IMR-90 (cell line): ENCODE measurements around the gene FOXO1. TPM values are rescaled to one million over a fixed set of nuclear protein-coding genes. Genes with fewer than 3 reads are reported as not detected.

Experiments
- ATAC-seq: fragments of 200-7000 bp; cut with Tn5 transposase; 2 replicates; pipeline ENCODE4 v1.9.1; 2020; ENCODE audit warnings: low read depth, mild to moderate bottlenecking, moderate library complexity
- BruUV-seq: library from RNA; stranded (reverse); fragments of 400-500 nt; replicated peaks from 2 replicates; lab custom pipeline; 2021; lab: Mats Ljungman, UMichigan
- CTCF ChIA-PET: fragments of 300-600 bp; formaldehyde crosslinking; extraction: SDS; loops from one replicate; lab custom pipeline; 2021; ENCODE audit warnings: antibody characterized with exemption; lab: Yijun Ruan, JAX
- POLR2A ChIA-PET: fragments of 300-600 bp; sonication (Branson Sonifier 250); formaldehyde crosslinking; loops from one replicate; lab custom pipeline; 2022; ENCODE audit warnings: antibody characterized with exemption; ENCODE audit not compliant: unreplicated experiment; lab: Charles Lee
- DNase-seq: peaks from one replicate; pipeline ENCODE4 v3.0.0; 2013
- H2AFZ ChIP-seq: replicated peaks from 2 replicates; pipeline ENCODE3; 2013; ENCODE audit warnings: low read length, mild to moderate bottlenecking; ENCODE audit not compliant: poor library complexity
- H2AK5ac ChIP-seq: 2 replicates; pipeline ENCODE4 v1.6.1; 2013; ENCODE audit warnings: low read depth, low read length, inconsistent platforms
- H2AK9ac ChIP-seq: replicated peaks from 2 replicates; pipeline ENCODE3; 2013; ENCODE audit warnings: mild to moderate bottlenecking, low read depth, low read length, moderate library complexity; ENCODE audit not compliant: poor library complexity
- H2BK120ac ChIP-seq: 2 replicates; pipeline ENCODE4 v1.6.1; 2013; ENCODE audit warnings: low read depth, low read length, inconsistent platforms
- H2BK15ac ChIP-seq: 3 replicates; pipeline ENCODE4 v1.6.1; 2013; ENCODE audit warnings: low read depth, low read length, inconsistent platforms
- H2BK20ac ChIP-seq: 2 replicates; pipeline ENCODE4 v1.6.1; 2013; ENCODE audit warnings: low read depth, mild to moderate bottlenecking, inconsistent platforms, low read length, moderate library complexity
- H2BK5ac ChIP-seq: 2 replicates; pipeline ENCODE4 v1.6.1; 2013; ENCODE audit warnings: mild to moderate bottlenecking, low read depth, low read length, inconsistent platforms; ENCODE audit not compliant: poor library complexity, severe bottlenecking
- H3K14ac ChIP-seq: replicated peaks from 2 replicates; pipeline ENCODE4 v1.6.1; 2013; ENCODE audit warnings: low read depth, low read length, inconsistent platforms
- H3K18ac ChIP-seq: 2 replicates; pipeline ENCODE4 v1.6.1; 2013; ENCODE audit warnings: low read depth, low read length, control low read depth
- H3K23ac ChIP-seq: 2 replicates; pipeline ENCODE4 v1.6.1; 2013; ENCODE audit warnings: low read depth, low read length, inconsistent platforms
- H3K27ac ChIP-seq: 2 replicates; pipeline ENCODE4 v1.5.1; 2013; ENCODE audit warnings: mild to moderate bottlenecking, control low read depth, low read length; ENCODE audit not compliant: insufficient read depth
- H3K27me3 ChIP-seq: 2 replicates; pipeline ENCODE4 v1.6.1; 2013; ENCODE audit warnings: low read length; ENCODE audit not compliant: control insufficient read depth, insufficient read depth
- H3K36me3 ChIP-seq: 2 replicates; pipeline ENCODE4 v1.6.1; 2013; ENCODE audit warnings: low read length, mixed read lengths; ENCODE audit not compliant: control insufficient read depth, insufficient read depth
- H3K4ac ChIP-seq: 2 replicates; pipeline ENCODE4 v1.6.1; 2013; ENCODE audit warnings: low read depth, low read length, inconsistent platforms
- H3K4me1 ChIP-seq: 2 replicates; pipeline ENCODE4 v1.6.1; 2013; ENCODE audit warnings: low read length, mixed read lengths; ENCODE audit not compliant: control insufficient read depth, insufficient read depth
- H3K4me2 ChIP-seq: 2 replicates; pipeline ENCODE4 v1.6.1; 2013; ENCODE audit warnings: low read depth, mild to moderate bottlenecking, control low read depth, low read length, moderate library complexity
- H3K4me3 ChIP-seq: 2 replicates; pipeline ENCODE4 v1.5.1; 2013; ENCODE audit warnings: low read depth, mild to moderate bottlenecking, control low read depth, low read length, moderate library complexity; ENCODE audit not compliant: insufficient read depth
- H3K56ac ChIP-seq: 2 replicates; pipeline ENCODE4 v1.6.1; 2013; ENCODE audit warnings: low read length, inconsistent platforms; ENCODE audit not compliant: insufficient read depth; ENCODE audit errors: extremely low read depth
- H3K79me1 ChIP-seq, 2 experiments: 2 replicates each; pipeline ENCODE4 v1.6.1; 2013; ENCODE audit warnings: low read length in 2 of 2, inconsistent platforms in 1 of 2, low read depth in 1 of 2
- H3K9ac ChIP-seq: 2 replicates; pipeline ENCODE4 v1.6.1; 2013; ENCODE audit warnings: low read depth, low read length, control low read depth
- H3K9me1 ChIP-seq: 2 replicates; pipeline ENCODE4 v1.6.1; 2013; ENCODE audit warnings: low read length, inconsistent platforms; ENCODE audit not compliant: insufficient read depth
- H3K9me3 ChIP-seq: 2 replicates; pipeline ENCODE4 v1.6.1; 2013; ENCODE audit warnings: low read length; ENCODE audit not compliant: control insufficient read depth, insufficient read depth
- H4K20me1 ChIP-seq: 2 replicates; pipeline ENCODE4 v1.6.1; 2013; ENCODE audit warnings: low read length, inconsistent platforms; ENCODE audit not compliant: insufficient read depth
- H4K5ac ChIP-seq: 2 replicates; pipeline ENCODE4 v1.6.1; 2013; ENCODE audit warnings: mild to moderate bottlenecking, low read depth, low read length, control low read depth
- H4K8ac ChIP-seq, 2 experiments: 2 replicates each; pipeline ENCODE4 v1.6.1; 2013; ENCODE audit warnings: low read depth in 2 of 2, low read length in 2 of 2, control low read depth in 1 of 2, inconsistent platforms in 1 of 2
- H4K91ac ChIP-seq: 2 replicates; pipeline ENCODE4 v1.6.1; 2013; ENCODE audit warnings: low read depth, low read length, inconsistent platforms; ENCODE audit not compliant: insufficient read depth
- MXI1 ChIP-seq: IDR thresholded peaks from 2 replicates; pipeline ENCODE4 v1.6.1; 2012; ENCODE audit warnings: low read depth, mild to moderate bottlenecking, low read length, moderate library complexity, borderline replicate concordance
- RAD21 ChIP-seq: IDR thresholded peaks from 2 replicates; pipeline ENCODE4 v1.6.1; 2012; ENCODE audit warnings: low read length, improper control_type of control experiment
- RFX5 ChIP-seq: IDR thresholded peaks from 2 replicates; pipeline ENCODE4 v1.8.0; 2012; ENCODE audit warnings: low read depth, mild to moderate bottlenecking, low read length, moderate library complexity
- WGBS, 2 experiments: methylation state at CpG; one replicate each; pipeline versions ENCODE4 v1.1.5 to v1.1.7; 2013; ENCODE audit warnings: missing lambda C conversion rate in 2 of 2; ENCODE audit not compliant: insufficient read length in 1 of 2; ENCODE audit errors: extremely low coverage in 2 of 2; 5-methylcytosine and 5-hydroxymethylcytosine counted together
- dilution Hi-C: fragments of 300-500 bp; cut with HindIII; formaldehyde crosslinking; loops from one replicate; pipeline ENCODE4 v1.14.3; 2018; ENCODE audit warnings: low sequenced_read_pairs; ENCODE audit not compliant: unreplicated experiment
- in situ Hi-C: fragments of 300-500 bp; cut with MboI; formaldehyde crosslinking; loops from 3 replicates; pipeline ENCODE4 v1.14.3; 2019; ENCODE audit warnings: low sequenced_read_pairs, inconsistent platforms, mixed read lengths
- intact Hi-C: fragments of 100-400 bp; cut with micrococcal nuclease; formaldehyde crosslinking; loops from 2 replicates; pipeline ENCODE4 v1.10.0; 2022
- polyA plus RNA-seq, 3 experiments: library from polyadenylated mRNA; depleted of rRNA; stranded (reverse); fragments of >200 nt; gene quantifications; 2 replicates each; pipeline ENCODE4 v1.2.3, GENCODE V29; 2012; ENCODE audit warnings: low replicate concordance in 1 of 3
- total RNA-seq: library from RNA; depleted of rRNA; stranded (reverse); fragments of >200 nt; gene quantifications from 2 replicates; pipeline ENCODE4 v1.2.3, GENCODE V29; 2012

The FOXO1 gene
- total and polyA plus RNA-seq, 2 of the 4 experiments (the other 2 are of a cell fraction) = 0.12 to 0.18 TPM

GRCh38 chr13:40692946-40693345, 26.5 kb upstream of the FOXO1 start:
- H4K5ac ChIP-seq = no peak overlapping the region
- no peak overlapping the region for H3K18ac ChIP-seq
- no peak overlapping the region for H2BK120ac ChIP-seq
- intact Hi-C loops = no loop called here
- no peaks in the 10 kb centered on the region for H3K9me3 ChIP-seq
- ChIA-PET CTCF (no interaction called here), POLR2A (no interaction called here)
- TF ChIP-seq RFX5 (no peak), MXI1 (no peak), RAD21 (no peak)
- no peak overlapping the region for H2AFZ ChIP-seq
- H3K4me2 ChIP-seq = no peak overlapping the region
- no peak overlapping the region for H3K23ac ChIP-seq
- no peak overlapping the region for H3K14ac ChIP-seq
- no peak overlapping the region for H3K9ac ChIP-seq
- H2BK20ac ChIP-seq = no peak overlapping the region
- no peaks in the 10 kb centered on the region for H3K36me3 ChIP-seq
- no peak overlapping the region for H3K4ac ChIP-seq
- dilution Hi-C loops = no loop called here
- no peak overlapping the region for H2AK5ac ChIP-seq
- no peaks in the 10 kb centered on the region for H3K79me1 ChIP-seq
- H3K27me3 ChIP-seq = no peaks in the 10 kb centered on the region
- WGBS, 2 experiments = no CpG with 5 or more reads among the region's 2 CpGs
- no peak overlapping the region for H3K56ac ChIP-seq
- DNase-seq (no peak), ATAC-seq (no peak)
- H2BK15ac ChIP-seq = no peak overlapping the region
- no TSS peak for BruUV-seq
- no peaks in the 10 kb centered on the region for H4K20me1 ChIP-seq
- H4K8ac ChIP-seq = no peak overlapping the region
- in situ Hi-C loops = loop anchor here (25.0 kb wide), 1 partner anchor 1006 kb away; no protein-coding TSS in a partner anchor
- H4K91ac ChIP-seq = no peak overlapping the region
- no peaks in the 10 kb centered on the region for H3K4me1 ChIP-seq
- no peak overlapping the region for H2BK5ac ChIP-seq
- H3K9me1 ChIP-seq = no peaks in the 10 kb centered on the region
- H2AK9ac ChIP-seq = no peak overlapping the region
- H3K27ac ChIP-seq = no peak overlapping the region
- H3K4me3 ChIP-seq = no peak overlapping the region
